ENCODE data around the gene PXDN.

The PXDN gene

DNA sequence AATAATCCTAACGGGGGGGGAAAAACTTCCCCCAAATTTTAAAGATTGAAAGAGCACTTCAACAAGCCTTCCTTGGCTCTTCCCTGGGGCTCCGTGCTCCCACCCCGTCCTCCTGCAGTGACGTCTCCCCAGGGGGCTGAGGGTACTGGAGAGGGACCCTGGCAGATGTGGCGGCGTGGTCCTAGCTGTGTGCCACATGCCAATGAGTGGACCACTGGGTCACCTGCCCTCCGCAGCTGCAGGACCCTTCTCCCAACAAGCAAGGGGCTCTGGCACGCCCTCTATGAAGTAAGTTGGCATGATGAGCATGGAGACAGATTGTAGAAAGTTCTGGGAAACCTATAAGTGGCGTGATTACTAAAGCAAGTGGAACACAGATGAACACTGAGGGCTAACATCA is 46.7 kb downstream of the PXDN start:
- H3K79me2 ChIP-seq (ENCODE audit: control insufficient read depth, low read length), result no peaks in the 10 kb centered on the region
- no peaks in the 10 kb centered on the region for H3K9me2 ChIP-seq (replicated peaks; ENCODE audit: control insufficient read depth, low read length)
- H3K36me3 ChIP-seq (ENCODE audit: control insufficient read depth, low read length), result no peaks in the 10 kb centered on the region
- no peak overlapping the region for H3K4me3 ChIP-seq (ENCODE audit: low read length)
- H3K27me3 ChIP-seq (ENCODE audit: control insufficient read depth, low read length), result no peaks in the 10 kb centered on the region
- no peak overlapping the region for H3K4me2 ChIP-seq (ENCODE audit: low read length)
- no peaks in the 10 kb centered on the region for H4K20me1 ChIP-seq (ENCODE audit: control insufficient read depth, insufficient read depth, low read depth, low read length)
- no peaks in the 10 kb centered on the region for H3K4me1 ChIP-seq (ENCODE audit: control insufficient read depth, low read length)
- H3F3A ChIP-seq (ENCODE audit: control insufficient read depth, insufficient read depth), result no peaks in the 10 kb centered on the region
- TF ChIP-seq, protein P1, sequence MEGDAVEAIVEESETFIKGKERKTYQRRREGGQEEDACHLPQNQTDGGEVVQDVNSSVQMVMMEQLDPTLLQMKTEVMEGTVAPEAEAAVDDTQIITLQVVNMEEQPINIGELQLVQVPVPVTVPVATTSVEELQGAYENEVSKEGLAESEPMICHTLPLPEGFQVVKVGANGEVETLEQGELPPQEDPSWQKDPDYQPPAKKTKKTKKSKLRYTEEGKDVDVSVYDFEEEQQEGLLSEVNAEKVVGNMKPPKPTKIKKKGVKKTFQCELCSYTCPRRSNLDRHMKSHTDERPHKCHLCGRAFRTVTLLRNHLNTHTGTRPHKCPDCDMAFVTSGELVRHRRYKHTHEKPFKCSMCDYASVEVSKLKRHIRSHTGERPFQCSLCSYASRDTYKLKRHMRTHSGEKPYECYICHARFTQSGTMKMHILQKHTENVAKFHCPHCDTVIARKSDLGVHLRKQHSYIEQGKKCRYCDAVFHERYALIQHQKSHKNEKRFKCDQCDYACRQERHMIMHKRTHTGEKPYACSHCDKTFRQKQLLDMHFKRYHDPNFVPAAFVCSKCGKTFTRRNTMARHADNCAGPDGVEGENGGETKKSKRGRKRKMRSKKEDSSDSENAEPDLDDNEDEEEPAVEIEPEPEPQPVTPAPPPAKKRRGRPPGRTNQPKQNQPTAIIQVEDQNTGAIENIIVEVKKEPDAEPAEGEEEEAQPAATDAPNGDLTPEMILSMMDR (IDR thresholded peaks at IDR 0.05; ENCODE audit: low read depth, low read length, poor library complexity, severe bottlenecking), result no peak
- no peak for TF ChIP-seq EZH2phosphoT487 (IDR thresholded peaks at IDR 0.05; ENCODE audit: borderline replicate concordance, low read length)
- H3K27ac ChIP-seq (ENCODE audit: low read depth, low read length), result no peak overlapping the region
- H3K9me3 ChIP-seq (ENCODE audit: control insufficient read depth, insufficient read depth, low read length), result no peaks in the 10 kb centered on the region

DNA sequence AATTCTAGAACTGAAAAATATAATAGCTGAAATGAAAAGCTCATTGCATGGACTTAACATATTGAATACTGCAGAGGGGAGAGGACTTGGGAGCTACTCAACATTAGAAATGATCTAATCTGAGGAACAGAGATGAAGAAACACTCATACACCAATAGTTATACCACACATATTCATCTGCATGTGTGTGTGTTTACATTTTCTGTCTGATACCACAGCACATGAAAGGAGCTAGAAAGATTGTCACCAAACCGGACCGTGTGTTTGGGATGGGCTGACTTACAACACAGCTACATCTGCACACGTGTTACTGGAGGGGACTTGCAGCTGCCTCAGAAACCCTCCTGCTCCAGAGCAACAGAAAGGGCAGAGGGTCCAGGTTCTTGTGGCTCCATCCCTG is 47.8 kb downstream of the PXDN start:
- H4K20me1 ChIP-seq (ENCODE audit: control insufficient read depth, insufficient read depth, low read depth, low read length), result no peaks in the 10 kb centered on the region
- no peaks in the 10 kb centered on the region for H3F3A ChIP-seq (ENCODE audit: control insufficient read depth, insufficient read depth)
- H3K4me2 ChIP-seq (ENCODE audit: low read length), result no peak overlapping the region
- H3K36me3 ChIP-seq (ENCODE audit: control insufficient read depth, low read length), result no peaks in the 10 kb centered on the region
- H3K9me2 ChIP-seq (replicated peaks; ENCODE audit: control insufficient read depth, low read length), result no peaks in the 10 kb centered on the region
- TF ChIP-seq EZH2phosphoT487 (IDR thresholded peaks at IDR 0.05; ENCODE audit: borderline replicate concordance, low read length), result no peak
- TF ChIP-seq, protein P1 (IDR thresholded peaks at IDR 0.05; ENCODE audit: low read depth, low read length, poor library complexity, severe bottlenecking), result no peak
- H3K4me3 ChIP-seq (ENCODE audit: low read length), result no peak overlapping the region
- H3K79me2 ChIP-seq (ENCODE audit: control insufficient read depth, low read length), result no peaks in the 10 kb centered on the region
- no peaks in the 10 kb centered on the region for H3K9me3 ChIP-seq (ENCODE audit: control insufficient read depth, insufficient read depth, low read length)
- no peaks in the 10 kb centered on the region for H3K27me3 ChIP-seq (ENCODE audit: control insufficient read depth, low read length)
- H3K27ac ChIP-seq (ENCODE audit: low read depth, low read length), result no peak overlapping the region
- H3K4me1 ChIP-seq (ENCODE audit: control insufficient read depth, low read length), result no peaks in the 10 kb centered on the region

DNA sequence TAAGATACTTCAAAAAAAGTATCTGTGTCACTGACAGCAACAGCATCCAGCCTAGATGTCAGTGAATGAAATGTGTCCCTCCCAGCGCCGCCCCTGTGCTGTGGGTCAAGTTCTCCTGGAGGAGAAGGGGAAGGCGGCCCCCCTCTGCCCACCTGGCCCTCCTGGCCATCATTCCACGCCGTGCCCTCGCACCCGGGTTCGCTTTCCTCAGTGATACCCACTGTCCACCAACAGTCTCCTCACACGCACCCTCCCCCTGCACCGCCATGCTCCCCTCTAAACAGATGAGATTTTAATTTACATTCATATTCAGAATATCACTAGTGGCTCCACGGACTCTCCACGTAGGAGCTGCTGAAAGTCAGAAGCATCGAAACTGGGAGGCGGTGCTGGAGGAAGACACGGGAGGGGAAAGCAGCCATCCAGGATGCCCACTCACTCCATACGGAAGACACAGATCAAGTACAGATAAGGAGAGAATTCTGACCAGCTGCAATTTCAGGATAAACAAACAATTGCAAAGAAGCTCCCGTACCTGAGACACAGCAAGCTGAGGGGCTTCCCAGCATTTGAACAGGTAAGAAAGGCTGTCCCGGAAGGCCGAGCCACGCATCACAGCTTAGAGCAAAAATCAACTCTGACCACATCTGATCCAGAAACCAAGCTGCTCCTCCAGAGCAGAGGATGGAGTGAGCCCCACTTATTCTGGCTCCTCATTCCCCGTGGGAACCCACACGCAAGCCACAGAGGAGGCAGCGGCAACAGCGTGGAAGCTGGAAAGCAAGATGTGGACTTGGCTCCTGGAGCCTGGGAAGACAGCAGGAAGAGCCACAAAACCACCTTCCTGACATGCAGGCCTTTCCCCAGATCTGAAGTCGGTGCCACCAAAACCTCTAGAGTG is 49.7 kb downstream of the PXDN start:
- TF ChIP-seq EZH2phosphoT487 (IDR thresholded peaks at IDR 0.05; ENCODE audit: borderline replicate concordance, low read length), result no peak
- TF ChIP-seq, protein P1 (IDR thresholded peaks at IDR 0.05; ENCODE audit: low read depth, low read length, poor library complexity, severe bottlenecking), result no peak
- no peak overlapping the region for H3K4me3 ChIP-seq (ENCODE audit: low read length)
- H3K4me1 ChIP-seq (ENCODE audit: control insufficient read depth, low read length), result no peaks in the 10 kb centered on the region
- H3K9me3 ChIP-seq (ENCODE audit: control insufficient read depth, insufficient read depth, low read length), result no peaks in the 10 kb centered on the region
- H3K27me3 ChIP-seq (ENCODE audit: control insufficient read depth, low read length), result no peaks in the 10 kb centered on the region
- H3K4me2 ChIP-seq (ENCODE audit: low read length), result no peak overlapping the region
- no peaks in the 10 kb centered on the region for H4K20me1 ChIP-seq (ENCODE audit: control insufficient read depth, insufficient read depth, low read depth, low read length)
- no peak overlapping the region for H3K27ac ChIP-seq (ENCODE audit: low read depth, low read length)
- H3K9me2 ChIP-seq (replicated peaks; ENCODE audit: control insufficient read depth, low read length), result no peaks in the 10 kb centered on the region
- H3F3A ChIP-seq (ENCODE audit: control insufficient read depth, insufficient read depth), result no peaks in the 10 kb centered on the region
- no peaks in the 10 kb centered on the region for H3K79me2 ChIP-seq (ENCODE audit: control insufficient read depth, low read length)
- H3K36me3 ChIP-seq (ENCODE audit: control insufficient read depth, low read length), result no peaks in the 10 kb centered on the region

All from DOHH2 (cell line).